ENCODE data around the gene DNM1L.
"Not testable (repeated sequence)": the region's sequence is repeated elsewhere in the genome, so short reads cannot be mapped to it uniquely, and the experiment has no call there.

The DNM1L gene

DNA sequence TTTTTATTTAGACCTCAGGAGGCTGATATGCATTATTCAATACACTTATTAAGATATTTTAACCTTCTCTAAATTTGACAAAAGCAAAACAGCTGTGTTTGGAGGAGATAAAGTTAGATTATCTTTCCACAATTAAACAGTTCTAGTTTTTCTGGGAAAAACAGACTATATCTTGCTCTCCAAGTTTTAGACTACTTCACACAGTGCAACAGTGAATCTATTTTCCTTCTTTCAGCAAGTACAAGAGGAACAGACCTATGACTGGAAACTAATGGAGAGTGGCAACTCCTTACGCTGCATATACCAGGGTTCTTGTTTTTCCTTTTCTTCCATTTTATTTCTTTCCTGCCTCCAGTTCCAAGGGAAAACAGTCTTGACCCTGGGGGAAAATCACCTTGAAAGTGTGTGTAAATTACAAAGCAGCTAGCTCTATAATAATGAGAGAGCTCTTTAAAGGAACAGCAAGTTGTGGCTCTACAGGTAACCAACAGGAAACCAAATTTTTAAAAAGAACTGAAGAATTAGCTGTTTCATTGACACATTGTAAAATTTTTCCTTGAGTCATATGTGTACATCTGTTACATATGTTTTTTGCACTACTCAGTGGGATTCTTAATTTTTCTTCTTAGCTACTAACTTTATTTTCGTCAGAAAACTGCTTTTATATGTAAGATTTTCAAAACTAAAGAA, 27.4 kb downstream of the DNM1L start:
- TF ChIP-seq, protein P1, sequence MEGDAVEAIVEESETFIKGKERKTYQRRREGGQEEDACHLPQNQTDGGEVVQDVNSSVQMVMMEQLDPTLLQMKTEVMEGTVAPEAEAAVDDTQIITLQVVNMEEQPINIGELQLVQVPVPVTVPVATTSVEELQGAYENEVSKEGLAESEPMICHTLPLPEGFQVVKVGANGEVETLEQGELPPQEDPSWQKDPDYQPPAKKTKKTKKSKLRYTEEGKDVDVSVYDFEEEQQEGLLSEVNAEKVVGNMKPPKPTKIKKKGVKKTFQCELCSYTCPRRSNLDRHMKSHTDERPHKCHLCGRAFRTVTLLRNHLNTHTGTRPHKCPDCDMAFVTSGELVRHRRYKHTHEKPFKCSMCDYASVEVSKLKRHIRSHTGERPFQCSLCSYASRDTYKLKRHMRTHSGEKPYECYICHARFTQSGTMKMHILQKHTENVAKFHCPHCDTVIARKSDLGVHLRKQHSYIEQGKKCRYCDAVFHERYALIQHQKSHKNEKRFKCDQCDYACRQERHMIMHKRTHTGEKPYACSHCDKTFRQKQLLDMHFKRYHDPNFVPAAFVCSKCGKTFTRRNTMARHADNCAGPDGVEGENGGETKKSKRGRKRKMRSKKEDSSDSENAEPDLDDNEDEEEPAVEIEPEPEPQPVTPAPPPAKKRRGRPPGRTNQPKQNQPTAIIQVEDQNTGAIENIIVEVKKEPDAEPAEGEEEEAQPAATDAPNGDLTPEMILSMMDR (IDR thresholded peaks at IDR 0.05; ENCODE audit: low read depth, low read length, missing control alignments) = no peak

DNA sequence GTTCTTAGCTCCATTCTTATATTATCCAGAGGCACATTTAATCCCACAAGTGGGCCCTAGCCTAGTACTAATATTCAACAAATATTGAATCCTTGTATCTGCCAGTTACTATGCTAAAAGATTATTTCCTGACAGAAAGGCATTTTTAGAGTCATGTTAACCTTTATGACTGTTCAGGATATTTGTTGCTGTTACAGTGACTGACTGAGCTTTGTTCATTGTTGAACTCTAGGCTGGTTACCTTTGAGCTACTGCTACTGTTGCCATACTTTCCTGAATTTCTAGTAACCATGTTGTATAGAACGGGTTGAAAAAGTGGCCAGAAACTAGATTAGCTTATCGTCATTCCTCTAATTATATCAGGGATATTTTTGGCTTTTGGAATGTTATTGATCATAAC, 29.8 kb downstream of the DNM1L start:
- no peak for DNase-seq (ENCODE audit: low read depth)
- TF ChIP-seq, protein P1 (IDR thresholded peaks at IDR 0.05; ENCODE audit: low read depth, low read length, missing control alignments) = no peak
- H3K4me3 ChIP-seq (ENCODE audit: low read depth, low read length) = no peak overlapping the region

More for the DNA sequence above, 27.4 kb downstream of the DNM1L start:
- H3K4me3 ChIP-seq (ENCODE audit: low read depth, low read length) = no peak overlapping the region
- DNase-seq (ENCODE audit: low read depth) = no peak

DNA sequence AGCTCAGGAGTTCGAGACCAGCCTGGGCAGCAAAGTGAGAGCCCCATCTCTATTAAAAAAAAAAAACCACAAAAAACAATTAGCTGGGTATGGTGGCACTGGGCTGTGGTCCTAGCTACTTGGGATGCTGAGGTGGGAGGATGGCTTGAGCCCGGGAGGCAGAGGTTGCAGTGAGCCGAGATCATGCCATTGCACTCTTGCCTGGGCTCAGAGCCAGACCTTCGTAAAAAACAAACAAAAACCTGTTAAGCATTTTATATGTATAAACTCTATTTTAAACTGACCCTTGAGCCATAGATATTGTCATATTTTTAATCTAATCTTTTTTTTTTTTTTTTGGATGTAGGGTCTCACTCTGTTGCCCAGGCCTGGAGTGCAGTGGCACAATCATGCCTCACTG, 35.7 kb downstream of the DNM1L start:
- TF ChIP-seq, protein P1 (IDR thresholded peaks at IDR 0.05; ENCODE audit: low read depth, low read length, missing control alignments) = no peak
- no peak for DNase-seq (ENCODE audit: low read depth)
- H3K4me3 ChIP-seq (ENCODE audit: low read depth, low read length) = no peak overlapping the region

DNA sequence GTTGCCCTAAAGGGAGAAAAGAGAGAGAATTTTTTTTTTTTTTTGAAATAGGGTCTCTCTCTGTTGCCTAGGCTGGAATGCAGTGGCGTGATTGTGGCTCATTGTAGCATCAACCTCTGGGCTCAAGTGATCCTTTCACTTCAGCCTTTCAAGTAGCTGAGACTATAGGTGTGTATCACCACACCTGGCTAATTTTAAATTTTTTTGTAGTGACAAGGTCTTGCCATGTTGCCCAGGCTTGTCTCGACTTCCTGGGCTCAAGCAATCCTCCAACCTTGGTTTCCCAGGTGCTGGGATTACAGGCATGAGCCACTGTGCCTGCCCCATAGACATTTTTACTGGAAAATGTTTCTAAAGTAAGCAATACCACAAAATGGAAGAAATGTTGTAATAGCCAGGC, 39.8 kb downstream of the DNM1L start:
- no peak overlapping the region for H3K4me3 ChIP-seq (ENCODE audit: low read depth, low read length)
- TF ChIP-seq, protein P1 (IDR thresholded peaks at IDR 0.05; ENCODE audit: low read depth, low read length, missing control alignments) = no peak
- DNase-seq (ENCODE audit: low read depth) = no peak

DNA sequence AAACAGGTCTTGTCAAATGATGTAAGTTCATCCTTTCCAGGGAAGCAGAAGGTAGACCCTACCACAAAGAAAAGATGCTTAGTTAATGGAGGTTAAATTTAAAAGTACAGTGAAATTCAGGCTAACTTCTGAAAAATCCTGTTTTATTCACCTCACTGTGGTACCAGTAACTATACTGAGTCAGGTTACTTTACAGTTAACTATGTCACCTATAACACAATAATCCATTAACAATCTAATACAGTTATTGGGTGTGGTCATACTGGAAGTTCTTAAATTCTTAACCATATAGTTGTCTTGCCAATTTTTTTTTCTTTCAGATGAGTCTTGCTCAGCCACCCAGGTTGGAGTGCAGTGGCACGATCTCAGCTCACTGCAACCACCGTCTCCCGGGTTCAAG, 46.2 kb downstream of the DNM1L start:
- not testable (repeated sequence) for H3K4me3 ChIP-seq (ENCODE audit: low read depth, low read length)

DNA sequence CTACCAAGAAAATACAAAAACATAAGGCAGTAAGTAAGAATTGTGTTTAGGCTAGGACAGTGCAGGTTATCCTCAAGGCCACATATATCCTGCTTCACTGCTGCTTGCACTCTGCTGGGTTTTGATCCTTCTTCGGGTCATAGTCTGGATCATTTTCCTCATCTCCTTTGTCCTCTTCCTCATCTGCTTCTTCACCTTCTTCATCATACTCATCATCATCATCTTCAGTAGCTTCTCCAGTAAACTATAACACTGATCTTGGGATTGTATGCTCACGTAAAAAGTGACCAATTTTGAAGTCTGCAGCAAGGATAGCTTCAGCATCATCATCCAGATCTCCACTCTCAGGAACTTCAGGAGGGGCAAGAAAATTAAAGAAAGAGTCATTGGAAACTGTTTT, 47.2 kb downstream of the DNM1L start:
- TF ChIP-seq, protein P1 (IDR thresholded peaks at IDR 0.05; ENCODE audit: low read depth, low read length, missing control alignments) = no peak
- H3K4me3 ChIP-seq (ENCODE audit: low read depth, low read length) = no peak overlapping the region
- DNase-seq (ENCODE audit: low read depth) = no peak

More for the DNA sequence above, 46.2 kb downstream of the DNM1L start:
- not testable (repeated sequence) for DNase-seq (ENCODE audit: low read depth)

DNA sequence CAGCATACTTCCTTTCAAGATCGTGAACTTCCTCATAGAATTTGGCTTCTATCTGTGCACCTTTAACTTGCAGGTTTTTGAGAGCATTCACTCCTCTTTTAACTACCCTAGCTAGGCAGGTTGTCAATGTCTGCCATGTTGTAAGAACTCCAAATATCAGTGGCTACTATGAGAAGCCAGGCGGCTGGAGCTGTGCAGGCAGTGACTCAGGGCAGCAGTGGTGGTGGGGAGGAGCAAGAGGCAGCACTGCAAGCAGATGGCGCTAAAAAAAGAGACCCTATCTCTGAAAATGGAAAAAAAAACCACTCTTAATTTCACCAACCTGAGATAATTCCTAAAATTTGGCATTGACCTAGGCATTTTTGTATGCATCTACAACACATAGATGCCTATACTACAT, 48.1 kb downstream of the DNM1L start:
- no peak for DNase-seq (ENCODE audit: low read depth)
- H3K4me3 ChIP-seq (ENCODE audit: low read depth, low read length) = no peak overlapping the region
- TF ChIP-seq, protein P1 (IDR thresholded peaks at IDR 0.05; ENCODE audit: low read depth, low read length, missing control alignments) = no peak

Data from GM12864 (cell line).